Skeletal muscle cell (primary cell): Measurements from ENCODE around the gene ARHGEF10L.

ENCODE experiments used
- DNase-seq: peaks from one replicate; pipeline ENCODE4 v3.0.0-alpha.2; 2010; ENCODE audit warnings: low read depth
- H3K4me3 ChIP-seq: 2 replicates; pipeline ENCODE4 v1.5.1; 2011; ENCODE audit warnings: low read depth, mild to moderate bottlenecking, control low read depth, low read length, moderate library complexity

Gene ARHGEF10L

DNA sequence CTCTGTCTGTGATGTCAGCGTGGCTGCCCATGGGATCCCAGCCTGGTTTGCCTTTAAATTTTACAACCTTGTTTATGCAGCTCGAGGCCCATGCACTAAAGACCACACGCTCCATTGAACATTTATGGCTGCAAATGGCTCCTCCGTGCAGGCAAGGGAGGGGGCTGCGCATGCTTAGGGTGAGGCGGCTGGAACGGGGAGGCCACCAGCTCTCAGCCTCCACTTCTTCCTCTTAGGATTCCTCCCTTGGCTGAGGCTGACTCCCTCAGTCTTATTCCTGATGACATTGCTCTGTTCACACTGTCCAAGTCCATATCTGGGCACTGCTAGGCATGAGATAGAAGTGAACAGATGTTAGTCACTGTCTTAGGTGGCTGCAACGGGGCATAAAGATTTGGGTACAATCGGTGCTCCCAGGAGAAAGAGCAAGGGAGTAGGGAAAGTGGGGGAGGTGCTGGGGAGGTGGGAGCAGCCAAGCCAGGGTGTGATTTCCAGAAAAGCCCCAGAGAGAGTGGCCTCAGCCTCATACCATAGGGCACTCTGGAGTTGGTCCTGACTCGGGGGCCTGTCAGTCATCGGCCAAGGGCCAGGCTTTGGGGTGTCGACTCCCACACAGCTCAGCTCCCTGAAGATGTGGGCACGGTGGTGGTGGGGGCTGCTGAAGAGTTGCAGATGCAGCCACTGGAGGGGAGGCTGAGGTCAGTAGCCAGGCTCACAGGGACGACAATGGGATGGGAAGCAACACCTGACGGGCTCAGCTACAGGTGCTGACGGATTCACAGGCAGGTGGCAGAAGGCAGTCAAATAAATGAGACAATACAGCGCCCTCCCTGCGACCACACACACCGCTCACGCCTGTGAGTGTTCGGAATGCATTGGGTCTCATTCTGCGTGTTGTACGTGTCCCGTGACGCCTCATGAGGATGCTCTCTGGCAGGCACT, 178.4 kb downstream of the ARHGEF10L start:
- H3K4me3 ChIP-seq: no peak overlapping the region
- DNase-seq: no peak

DNA sequence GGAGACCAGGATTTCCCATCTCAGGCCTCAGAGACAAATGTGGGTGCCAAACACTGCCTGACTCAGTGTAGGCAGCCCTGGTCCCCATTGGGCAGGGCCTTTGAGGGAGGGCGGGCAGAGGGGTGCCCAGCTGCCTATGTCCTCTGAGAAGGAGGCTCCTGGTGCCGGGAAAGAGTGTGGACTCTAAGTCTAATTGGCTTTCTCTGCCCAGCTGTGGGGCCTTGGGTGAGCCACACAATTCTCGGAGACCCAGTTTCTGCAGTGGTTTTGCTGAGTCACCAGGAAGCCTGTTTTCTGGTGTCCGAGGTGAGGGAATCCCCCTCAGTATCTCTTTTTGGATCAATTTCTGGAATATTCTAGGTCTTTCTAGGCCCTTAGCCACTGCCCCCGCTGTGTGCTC, 180.4 kb downstream of the ARHGEF10L start:
- no peak for DNase-seq
- no peak overlapping the region for H3K4me3 ChIP-seq

DNA sequence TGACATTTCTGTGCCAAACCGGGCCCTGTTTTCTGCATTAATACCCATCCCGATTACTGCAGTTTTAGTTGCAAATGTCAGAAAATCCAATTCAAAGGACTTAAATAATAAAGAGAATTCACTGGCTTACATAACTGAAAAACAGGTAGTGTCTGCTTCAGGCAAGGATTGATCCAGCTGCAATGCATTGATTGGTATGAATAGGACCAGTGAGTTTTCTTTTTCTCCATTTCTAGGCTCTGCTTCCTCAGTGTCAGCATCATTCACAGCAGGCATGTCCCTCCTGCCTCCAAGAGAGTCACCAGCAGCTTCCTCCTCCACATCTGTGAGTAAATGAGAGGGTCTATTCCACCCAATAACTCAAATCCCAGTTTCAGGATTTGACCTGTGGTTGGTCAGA, 181.9 kb downstream of the ARHGEF10L start:
- H3K4me3 ChIP-seq: no peak overlapping the region
- no peak for DNase-seq

DNA sequence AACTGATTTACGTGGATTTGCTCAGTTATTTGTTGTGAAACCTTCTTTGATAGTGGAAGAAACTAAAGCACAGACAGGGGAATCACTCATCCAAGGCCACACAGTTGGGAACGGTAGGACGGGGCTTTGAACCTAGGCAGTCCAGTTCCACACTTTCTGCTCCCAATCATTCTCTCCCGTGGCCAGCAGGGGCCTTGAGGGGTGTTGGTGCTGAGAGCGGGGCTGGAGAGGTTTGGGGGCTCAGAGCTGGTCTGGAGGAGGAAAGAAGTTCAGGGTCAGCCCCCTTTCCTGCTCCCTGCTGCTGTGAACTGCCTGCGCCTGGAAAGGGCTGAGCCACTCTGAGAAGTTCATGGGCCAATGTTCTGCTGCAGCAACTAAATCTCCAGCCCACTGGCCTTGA, 184.2 kb downstream of the ARHGEF10L start:
- no peak for DNase-seq
- H3K4me3 ChIP-seq: no peak overlapping the region

DNA sequence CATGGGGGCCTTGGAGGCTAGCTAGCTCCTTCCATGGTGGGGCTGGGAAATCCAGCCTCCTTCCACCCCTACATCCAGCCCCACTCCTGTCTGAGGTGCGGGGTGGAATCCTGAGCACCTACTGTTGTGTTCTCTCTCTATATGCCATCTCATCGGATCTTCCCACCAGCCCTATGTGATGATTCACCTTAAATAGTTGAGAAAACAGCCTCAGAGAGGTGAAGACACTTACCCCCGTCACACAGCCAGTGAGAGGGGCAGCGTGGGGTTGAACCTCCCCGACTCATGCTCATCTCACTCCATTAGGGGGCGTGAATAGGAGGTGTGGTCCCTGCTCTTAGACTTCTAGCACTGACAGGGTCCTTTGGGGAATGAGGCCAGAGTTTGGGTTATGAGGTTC, 184.7 kb downstream of the ARHGEF10L start:
- DNase-seq: no peak
- no peak overlapping the region for H3K4me3 ChIP-seq

- H3K4me3 ChIP-seq: no peak overlapping the region
- DNase-seq: no peak
Observed at GRCh38 chr1:17725084-17725719, 185.7 kb downstream of the ARHGEF10L start.

- DNase-seq: no peak
Observed at GRCh38 chr1:17725811-17726582, 186.5 kb downstream of the ARHGEF10L start.

DNA sequence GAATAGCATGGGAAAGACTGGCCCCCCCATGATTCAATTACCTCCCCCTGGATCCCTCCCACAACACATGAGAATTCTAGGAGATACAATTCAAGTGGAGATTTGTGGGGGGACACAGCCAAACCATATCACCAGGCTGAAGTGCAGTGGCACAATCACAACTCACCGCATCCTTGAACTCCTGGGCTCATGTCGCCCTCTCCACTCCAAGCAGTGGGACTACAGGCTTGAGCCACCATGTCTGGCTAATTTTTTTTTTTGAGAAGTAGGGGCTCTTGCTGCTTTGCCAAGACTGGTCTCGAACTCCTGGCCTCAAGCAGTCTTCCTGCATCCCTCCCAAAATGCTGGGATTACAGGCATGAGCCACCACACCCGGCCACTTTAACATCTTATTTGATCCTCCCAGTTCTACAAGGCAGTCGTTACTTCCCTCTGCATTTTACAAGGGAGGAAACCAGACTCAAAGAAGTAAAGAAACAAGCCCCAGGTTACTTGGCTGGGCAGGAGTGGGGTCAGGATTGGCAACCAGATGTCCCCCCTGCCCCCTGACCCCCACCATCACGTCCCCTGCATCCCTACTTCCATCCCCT, 188.7 kb downstream of the ARHGEF10L start:
- no peak for DNase-seq
- no peak overlapping the region for H3K4me3 ChIP-seq

More at GRCh38 chr1:17725811-17726582, 186.5 kb downstream of the ARHGEF10L start:
- H3K4me3 ChIP-seq: no peak overlapping the region

GRCh38 chr1:17729248-17729647, 189.8 kb downstream of the ARHGEF10L start:
- no peak for DNase-seq
- no peak overlapping the region for H3K4me3 ChIP-seq

DNA sequence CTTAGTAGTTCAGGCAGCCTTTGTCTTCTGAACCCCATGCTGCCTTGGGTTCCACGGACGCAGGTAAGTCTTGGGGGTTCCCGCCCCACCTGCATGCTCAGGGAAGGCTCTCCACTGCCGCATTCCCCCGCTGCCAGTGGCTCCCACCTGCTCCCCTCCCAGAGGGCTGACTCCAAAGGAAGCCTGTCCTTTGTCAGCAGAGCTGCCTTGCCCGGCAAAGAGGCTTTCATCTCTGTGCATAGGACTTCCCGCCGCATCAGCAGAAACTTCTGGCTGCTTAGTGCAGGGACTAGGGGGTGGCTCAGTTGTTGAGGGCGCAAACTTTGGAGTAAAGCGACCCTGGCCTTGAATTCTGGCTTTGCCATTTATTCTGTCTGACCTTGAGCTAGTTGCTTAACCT, 190.4 kb downstream of the ARHGEF10L start:
- DNase-seq: no peak
- H3K4me3 ChIP-seq: no peak overlapping the region

GRCh38 chr1:17731460-17731859, 192.0 kb downstream of the ARHGEF10L start:
- no peak overlapping the region for H3K4me3 ChIP-seq

DNA sequence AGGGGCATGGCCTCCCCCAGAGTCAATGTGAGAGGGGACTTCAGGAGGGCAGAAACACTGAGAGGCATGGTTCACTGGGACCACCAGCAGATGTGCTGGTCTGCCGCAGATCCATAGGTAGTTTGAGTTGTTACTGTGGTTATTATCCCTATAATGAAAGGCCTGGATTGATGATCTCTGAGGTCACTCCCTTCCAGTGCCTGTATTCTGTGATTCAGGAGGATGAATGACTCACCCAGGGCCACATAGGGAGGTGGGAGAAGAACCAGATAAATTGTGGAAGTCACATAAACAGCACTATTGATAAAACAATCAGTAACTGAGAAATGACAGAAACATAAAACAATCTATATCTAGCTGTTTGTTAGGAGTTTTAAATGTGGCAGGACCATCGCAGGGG, 193.0 kb downstream of the ARHGEF10L start:
- DNase-seq: no peak
- H3K4me3 ChIP-seq: no peak overlapping the region

More at GRCh38 chr1:17731460-17731859, 192.0 kb downstream of the ARHGEF10L start:
- DNase-seq: no peak

DNA sequence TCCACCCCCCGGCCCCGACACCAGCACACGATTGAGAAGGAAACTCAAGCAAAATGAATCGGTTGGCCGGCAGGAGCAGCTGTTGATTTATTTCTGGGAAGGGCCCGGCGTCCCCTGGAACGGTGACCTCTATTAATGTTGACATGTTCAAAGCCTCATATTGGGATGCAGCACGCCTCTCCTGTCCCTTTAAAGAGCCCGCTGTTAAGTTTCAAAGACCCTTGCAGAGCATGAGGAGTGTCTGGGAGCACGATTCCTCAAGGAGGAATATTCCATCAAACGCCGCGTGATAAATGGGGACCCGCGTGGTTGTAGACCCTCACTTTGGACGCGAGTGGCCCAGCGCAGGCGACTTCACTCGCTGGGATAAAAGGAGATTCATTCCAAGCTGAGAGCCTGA, 194.2 kb downstream of the ARHGEF10L start:
- no peak for DNase-seq
- no peak overlapping the region for H3K4me3 ChIP-seq

DNA sequence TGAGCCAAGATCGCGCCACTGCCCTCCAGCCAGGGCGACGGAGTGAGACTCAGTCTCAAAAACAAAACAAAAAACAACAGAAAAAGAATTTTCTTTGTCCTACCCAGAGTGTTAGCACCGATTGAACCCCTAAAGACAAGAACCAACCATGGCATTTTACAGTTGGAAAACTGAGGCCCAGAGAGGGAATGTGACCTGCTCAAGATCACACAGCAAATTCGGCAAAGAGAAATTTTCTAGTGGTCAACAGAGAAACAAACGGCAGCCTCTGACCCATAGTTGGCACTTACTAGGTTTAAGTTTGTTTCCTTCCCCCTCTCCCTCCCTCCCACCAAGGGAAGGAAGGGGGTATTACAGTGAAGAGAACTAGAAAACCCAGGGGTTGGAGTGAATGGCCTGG, 195.1 kb downstream of the ARHGEF10L start:
- H3K4me3 ChIP-seq: no peak overlapping the region

DNA sequence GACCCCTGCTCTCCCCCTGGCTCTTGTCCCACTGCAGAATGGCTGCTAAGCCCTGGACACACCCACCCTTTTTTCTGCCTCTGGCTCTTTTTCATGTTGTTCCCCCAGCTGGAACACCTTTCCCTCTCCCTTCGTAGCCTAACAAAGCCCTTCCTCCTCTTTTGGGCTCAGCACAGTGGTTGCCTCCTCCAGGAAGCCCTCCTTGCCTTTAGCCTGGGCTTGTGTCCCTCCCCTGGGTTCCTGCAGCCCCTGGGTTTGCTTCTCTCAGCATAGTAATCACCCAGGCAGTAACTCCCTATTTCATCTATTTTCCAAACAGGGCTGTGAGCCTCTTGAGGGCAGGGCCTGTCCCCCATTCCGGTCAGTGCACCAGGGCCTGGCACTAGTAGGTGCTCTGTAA, 195.8 kb downstream of the ARHGEF10L start:
- DNase-seq: no peak
- H3K4me3 ChIP-seq: no peak overlapping the region

More for the DNA sequence above, 195.1 kb downstream of the ARHGEF10L start:
- no peak for DNase-seq

- DNase-seq: no peak
- H3K4me3 ChIP-seq: no peak overlapping the region
Observed at GRCh38 chr1:17735793-17736192, 196.3 kb downstream of the ARHGEF10L start.

DNA sequence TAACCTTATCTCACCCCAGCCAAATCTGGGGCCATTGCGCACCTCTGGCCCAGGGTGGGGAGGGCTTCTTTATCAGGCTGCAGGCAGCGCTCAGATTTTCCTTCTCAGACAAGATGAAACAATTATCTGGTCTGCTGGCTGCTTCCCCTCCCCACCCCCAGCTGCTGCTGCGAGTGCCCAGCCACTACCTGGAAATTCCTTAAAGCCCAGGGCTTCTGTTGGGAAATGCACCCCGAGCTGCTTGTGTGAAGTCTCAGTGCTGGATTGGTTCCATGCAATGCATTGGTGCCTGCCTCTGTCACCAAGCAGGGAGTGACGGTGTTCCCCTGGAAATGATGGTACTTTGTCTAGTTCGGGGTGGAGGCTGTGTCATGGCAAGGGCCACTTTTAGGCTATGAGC, 197.1 kb downstream of the ARHGEF10L start:
- H3K4me3 ChIP-seq: no peak overlapping the region
- DNase-seq: no peak

DNA sequence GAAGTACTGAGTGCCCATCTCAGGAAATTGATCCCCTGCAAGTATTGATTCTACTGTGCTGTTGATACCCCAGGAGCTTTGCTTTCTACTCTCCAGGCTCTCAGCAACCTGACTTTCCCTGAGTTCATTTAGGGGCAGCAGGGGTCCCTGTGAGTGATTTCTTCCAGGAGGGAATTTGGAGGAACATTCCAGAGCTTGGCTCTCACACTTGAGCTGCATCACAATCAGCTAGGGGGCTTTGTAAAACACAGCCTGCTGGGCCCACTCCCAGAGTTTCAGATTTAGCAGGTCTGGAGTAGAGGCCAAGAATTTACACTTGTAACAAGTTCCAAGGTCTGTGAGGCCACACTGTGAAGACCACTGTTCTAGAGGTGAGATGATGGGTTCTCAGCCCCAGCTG, 199.6 kb downstream of the ARHGEF10L start:
- H3K4me3 ChIP-seq: no peak overlapping the region
- DNase-seq: no peak

DNA sequence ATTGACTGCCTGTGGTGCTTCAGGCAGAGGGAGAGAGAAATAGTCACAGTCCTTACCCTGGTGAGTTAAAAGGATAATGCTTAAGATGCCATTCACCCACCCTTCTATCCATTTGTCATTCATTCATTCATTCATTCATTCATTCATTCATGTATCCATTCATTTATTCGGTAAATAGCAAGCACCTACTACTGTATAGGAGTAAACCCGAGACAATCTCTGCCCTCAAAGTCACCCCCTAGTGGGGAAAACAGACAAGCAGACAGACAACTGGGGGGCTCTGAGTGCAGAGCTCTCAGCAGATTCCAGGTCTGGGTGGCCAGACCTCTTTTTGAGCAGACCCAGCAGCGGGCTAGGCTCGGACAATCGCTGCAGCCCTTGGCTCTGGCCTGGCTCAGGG, 201.6 kb downstream of the ARHGEF10L start:
- no peak for DNase-seq
- H3K4me3 ChIP-seq: no peak overlapping the region

DNA sequence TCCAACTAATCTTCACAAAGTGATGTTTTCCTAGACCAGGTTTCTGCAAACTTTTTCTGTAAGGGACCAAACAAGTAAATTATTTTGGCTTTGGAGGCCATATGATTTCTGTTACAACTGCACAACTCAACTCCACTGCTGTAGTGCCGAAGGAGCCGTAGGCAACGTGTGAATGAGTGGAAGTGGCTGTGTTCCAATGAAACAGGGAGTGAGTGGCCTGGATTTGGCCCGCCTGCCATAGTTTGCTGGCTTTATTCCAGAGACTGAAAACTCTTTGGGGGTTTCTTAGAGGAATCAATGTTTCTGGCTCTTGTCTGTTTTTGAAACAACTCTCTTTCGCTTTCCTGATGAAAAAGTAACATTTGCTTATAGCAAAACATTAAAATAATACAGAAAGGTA, 203.1 kb downstream of the ARHGEF10L start:
- no peak for DNase-seq
- H3K4me3 ChIP-seq: no peak overlapping the region
